Measurements from ENCODE around the gene DGKK. TPM values are rescaled to one million over a fixed set of nuclear protein-coding genes. Genes with fewer than 3 reads are reported as not detected.

Gene DGKK
- total and polyA plus RNA-seq, 2 of the 13 experiments (the other 11 are each of a cell fraction or from before 2014, with no cell fraction given), result 11.0 to 24.0 TPM

GRCh38 chrX:50431623-50432022 is 39.0 kb downstream of the DGKK start (continued):
- TF ChIP-seq CHD4 (IDR thresholded peaks at IDR 0.05; ENCODE audit: borderline replicate concordance, low read length) (0 out of 2 replicates have a peak, but pooled peaks have one; percentile 44), ZNF33B (CRISPR knock-in tag; IDR thresholded peaks at IDR 0.05) (no peak), ZFP36 (IDR thresholded peaks at IDR 0.05; ENCODE audit: borderline replicate concordance, low read depth, low read length, partially characterized antibody) (peak; percentile 75), CBX2 (IDR thresholded peaks at IDR 0.05; ENCODE audit: low read depth, low read length) (no peak), CBX2 (CRISPR knock-in tag; IDR thresholded peaks at IDR 0.05; ENCODE audit: low read depth) (no peak), NCOA5 (CRISPR knock-in tag; IDR thresholded peaks at IDR 0.05) (no peak), TCF7 (IDR thresholded peaks at IDR 0.05; ENCODE audit: low read depth) (peak; percentile 55), CREM (IDR thresholded peaks at IDR 0.05) (peak; percentile 40; the same call in 1 of the 2 replicates), CREM (CRISPR knock-in tag; IDR thresholded peaks at IDR 0.05) (no peak), HNF1A (IDR thresholded peaks at IDR 0.05; ENCODE audit: low read depth) (peak; percentile 53), HNF1A (CRISPR knock-in tag; IDR thresholded peaks at IDR 0.05; ENCODE audit: borderline replicate concordance) (peak; percentile 66; the same call in 1 of the 2 replicates), SAP130 (CRISPR knock-in tag; IDR thresholded peaks at IDR 0.05; ENCODE audit: low read depth) (peak; percentile 27; the same call in 1 of the 2 replicates), EP300 (IDR thresholded peaks at IDR 0.05; ENCODE audit: low read depth in 2 of 2, low read length in 2 of 2) (peak in 1 of 2 experiments; percentile 77; a peak in 2 of 4 replicates), EP300 (CRISPR knock-in tag; IDR thresholded peaks at IDR 0.05; ENCODE audit: borderline replicate concordance) (peak; percentile 22; the same call in 1 of the 2 replicates), MED1 (CRISPR knock-in tag; IDR thresholded peaks at IDR 0.05) (0 out of 2 replicates have a peak, but pooled peaks have one; percentile 23), HNF4A (CRISPR knock-in tag; IDR thresholded peaks at IDR 0.05) (peak; percentile 44; the same call in 1 of the 2 replicates), ZNF292 (CRISPR knock-in tag; IDR thresholded peaks at IDR 0.05; ENCODE audit: borderline replicate concordance, low read depth) (peak; percentile 85; the same call in 1 of the 2 replicates), ARID5B (CRISPR knock-in tag; IDR thresholded peaks at IDR 0.05) (peak; percentile 67), PAXIP1 (CRISPR knock-in tag; conservative IDR thresholded peaks at IDR 0.05) (peak; percentile 68; the same call in 1 of the 2 replicates), HDAC2 (CRISPR knock-in tag; IDR thresholded peaks at IDR 0.05) (peak; percentile 83)
